GM21360 (cell line): ENCODE data around the gene GJE1.
"Not testable (repeated sequence)": the region's sequence is repeated elsewhere in the genome, so short reads cannot be mapped to it uniquely, and the experiment has no call there.

Source experiments
- ATAC-seq: cut with Tn5 transposase; IDR thresholded peaks from one replicate; pipeline ENCODE4 v1.9.1; 2021; ENCODE audit warnings: mild to moderate bottlenecking, moderate library complexity; ENCODE audit not compliant: unreplicated experiment

GJE1 gene

GRCh38 chr6:142132625-142133024, at the start of gene GJE1:
Gene GJE1 (plus strand): TSS chr6:142132925. CDS start chr6:142133159, 234 bp downstream.
- ATAC-seq, result no peak

GRCh38 chr6:142087950-142088857, 44.5 kb upstream of the GJE1 start:
- no peak for ATAC-seq

GRCh38 chr6:142088858-142089216, 43.9 kb upstream of the GJE1 start:
- no peak for ATAC-seq

- ATAC-seq, result not testable (repeated sequence)
Observed at GRCh38 chr6:142104820-142105219, 27.9 kb upstream of the GJE1 start.

GRCh38 chr6:142110820-142111219, 21.9 kb upstream of the GJE1 start:
- ATAC-seq, result not testable (repeated sequence)

- ATAC-seq, result no peak
Observed at GRCh38 chr6:142112451-142113061, 20.2 kb upstream of the GJE1 start.

GRCh38 chr6:142117366-142117765, 15.4 kb upstream of the GJE1 start:
- no peak for ATAC-seq

GRCh38 chr6:142118328-142118727, 14.4 kb upstream of the GJE1 start:
- ATAC-seq, result no peak

- no peak for ATAC-seq
Observed at GRCh38 chr6:142118925-142119324, 13.8 kb upstream of the GJE1 start.

- ATAC-seq, result no peak
Observed at GRCh38 chr6:142121342-142121741, 11.4 kb upstream of the GJE1 start.

- no peak for ATAC-seq
Observed at GRCh38 chr6:142130814-142131213, 1.9 kb upstream of the GJE1 start.

GRCh38 chr6:142138876-142139275, 6.2 kb downstream of the GJE1 start:
- no peak for ATAC-seq

- not testable (repeated sequence) for ATAC-seq
Observed at GRCh38 chr6:142141531-142141930, 8.8 kb downstream of the GJE1 start.

GRCh38 chr6:142146828-142147662, 14.3 kb downstream of the GJE1 start, which contains the start of the genes NMBR and VTA1:
Gene NMBR (minus strand): TSS chr6:142147122. CDS start chr6:142088658, 58,464 bp downstream.
Gene VTA1 (plus strand): TSS chr6:142147263. CDS start chr6:142147288, 25 bp downstream.
- peak; percentile 99 for ATAC-seq

- no peak for ATAC-seq
Observed at GRCh38 chr6:142152746-142153145, 20.0 kb downstream of the GJE1 start.

GRCh38 chr6:142153196-142153595, 20.5 kb downstream of the GJE1 start:
- no peak for ATAC-seq

GRCh38 chr6:142154336-142154735, 21.6 kb downstream of the GJE1 start:
- ATAC-seq, result no peak

- no peak for ATAC-seq
Observed at GRCh38 chr6:142155091-142155490, 22.4 kb downstream of the GJE1 start.

GRCh38 chr6:142155895-142156757, 23.4 kb downstream of the GJE1 start:
- no peak for ATAC-seq

- ATAC-seq, result not testable (repeated sequence)
Observed at GRCh38 chr6:142156758-142157068, 24.0 kb downstream of the GJE1 start.
